CD4-positive, alpha-beta T cell treated with Interleukin-17A for 4 hours (primary cell): ENCODE data around the gene TBC1D32.
"Not testable (repeated sequence)": the region's sequence is repeated elsewhere in the genome, so short reads cannot be mapped to it uniquely, and the experiment has no call there.

Experiments used
- DNase-seq: peaks from one replicate; pipeline ENCODE4 v3.0.0-alpha.2; 2020; ENCODE audit warnings: mixed read lengths

The TBC1D32 gene, protein sequence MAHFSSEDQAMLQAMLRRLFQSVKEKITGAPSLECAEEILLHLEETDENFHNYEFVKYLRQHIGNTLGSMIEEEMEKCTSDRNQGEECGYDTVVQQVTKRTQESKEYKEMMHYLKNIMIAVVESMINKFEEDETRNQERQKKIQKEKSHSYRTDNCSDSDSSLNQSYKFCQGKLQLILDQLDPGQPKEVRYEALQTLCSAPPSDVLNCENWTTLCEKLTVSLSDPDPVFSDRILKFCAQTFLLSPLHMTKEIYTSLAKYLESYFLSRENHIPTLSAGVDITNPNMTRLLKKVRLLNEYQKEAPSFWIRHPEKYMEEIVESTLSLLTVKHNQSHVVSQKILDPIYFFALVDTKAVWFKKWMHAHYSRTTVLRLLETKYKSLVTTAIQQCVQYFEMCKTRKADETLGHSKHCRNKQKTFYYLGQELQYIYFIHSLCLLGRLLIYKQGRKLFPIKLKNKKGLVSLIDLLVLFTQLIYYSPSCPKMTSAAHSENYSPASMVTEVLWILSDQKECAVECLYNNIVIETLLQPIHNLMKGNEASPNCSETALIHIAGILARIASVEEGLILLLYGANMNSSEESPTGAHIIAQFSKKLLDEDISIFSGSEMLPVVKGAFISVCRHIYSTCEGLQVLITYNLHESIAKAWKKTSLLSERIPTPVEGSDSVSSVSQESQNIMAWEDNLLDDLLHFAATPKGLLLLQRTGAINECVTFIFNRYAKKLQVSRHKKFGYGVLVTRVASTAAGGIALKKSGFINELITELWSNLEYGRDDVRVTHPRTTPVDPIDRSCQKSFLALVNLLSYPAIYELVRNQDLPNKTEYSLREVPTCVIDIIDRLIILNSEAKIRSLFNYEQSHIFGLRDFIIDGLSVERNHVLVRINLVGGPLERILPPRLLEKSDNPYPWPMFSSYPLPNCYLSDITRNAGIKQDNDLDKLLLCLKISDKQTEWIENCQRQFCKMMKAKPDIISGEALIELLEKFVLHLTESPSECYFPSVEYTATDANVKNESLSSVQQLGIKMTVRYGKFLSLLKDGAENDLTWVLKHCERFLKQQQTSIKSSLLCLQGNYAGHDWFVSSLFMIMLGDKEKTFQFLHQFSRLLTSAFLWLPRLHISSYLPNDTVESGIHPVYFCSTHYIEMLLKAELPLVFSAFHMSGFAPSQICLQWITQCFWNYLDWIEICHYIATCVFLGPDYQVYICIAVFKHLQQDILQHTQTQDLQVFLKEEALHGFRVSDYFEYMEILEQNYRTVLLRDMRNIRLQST

DNA sequence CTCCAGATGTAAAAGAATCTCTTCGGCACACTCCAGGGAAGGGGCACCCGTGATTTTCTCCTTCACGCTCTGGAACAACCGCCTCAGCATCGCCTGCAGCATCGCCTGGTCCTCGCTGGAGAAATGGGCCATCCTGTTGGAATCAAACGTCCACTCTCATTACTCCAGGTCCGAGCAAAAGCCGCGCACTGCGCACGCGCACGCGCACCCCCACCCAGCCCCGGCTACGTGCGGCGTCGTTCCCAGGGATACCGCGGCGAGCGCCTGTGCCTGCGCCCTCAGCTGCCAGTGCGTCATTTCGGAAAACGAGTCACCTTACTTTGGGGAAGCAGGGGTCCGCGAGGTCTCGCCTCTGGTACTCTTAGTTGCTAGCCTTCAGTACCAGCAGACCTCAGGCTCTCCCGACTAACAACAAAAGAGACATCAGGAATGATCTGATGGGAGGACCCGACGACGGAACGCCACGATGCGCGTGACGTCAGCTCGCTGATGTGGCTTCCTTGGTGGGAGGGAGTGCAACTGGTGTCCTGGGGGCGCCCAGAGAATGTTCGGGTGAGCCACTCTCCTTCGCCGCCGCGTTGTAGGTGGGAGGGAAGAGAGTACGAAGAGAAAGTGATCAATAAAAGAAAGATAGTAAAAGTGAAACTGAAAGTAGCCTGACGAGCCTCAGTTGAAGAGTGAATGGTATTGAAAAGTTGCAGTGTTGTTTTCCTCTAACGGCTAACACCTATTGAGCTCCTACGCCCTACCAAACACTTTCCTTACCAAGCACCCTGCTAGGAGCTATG is at the start of gene TBC1D32:
Gene TBC1D32, minus strand, starts transcription at position 182 of the 788 bp plus-strand sequence. Its CDS starts 50 bp downstream, at position 132.
- DNase-seq = peak; percentile 89

DNA sequence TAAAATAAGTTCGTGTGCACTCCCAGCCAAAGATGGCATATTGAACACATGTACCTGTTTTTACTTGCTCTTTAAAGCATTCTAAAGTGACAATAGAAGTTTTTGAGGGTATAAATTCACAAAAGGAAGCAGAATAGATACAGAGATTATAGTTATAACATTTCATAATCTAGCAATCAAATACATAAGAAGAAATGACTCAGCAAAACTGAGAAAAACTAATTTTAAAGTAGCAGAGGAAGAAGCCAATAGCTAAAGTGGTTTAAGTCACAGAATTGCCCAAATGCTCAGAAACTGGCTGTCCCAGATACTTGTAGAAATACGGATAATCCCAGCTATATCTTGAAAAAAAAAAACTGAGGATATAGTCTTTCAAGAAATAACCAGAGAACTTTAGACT is 49.2 kb upstream of the TBC1D32 start:
- no peak for DNase-seq

DNA sequence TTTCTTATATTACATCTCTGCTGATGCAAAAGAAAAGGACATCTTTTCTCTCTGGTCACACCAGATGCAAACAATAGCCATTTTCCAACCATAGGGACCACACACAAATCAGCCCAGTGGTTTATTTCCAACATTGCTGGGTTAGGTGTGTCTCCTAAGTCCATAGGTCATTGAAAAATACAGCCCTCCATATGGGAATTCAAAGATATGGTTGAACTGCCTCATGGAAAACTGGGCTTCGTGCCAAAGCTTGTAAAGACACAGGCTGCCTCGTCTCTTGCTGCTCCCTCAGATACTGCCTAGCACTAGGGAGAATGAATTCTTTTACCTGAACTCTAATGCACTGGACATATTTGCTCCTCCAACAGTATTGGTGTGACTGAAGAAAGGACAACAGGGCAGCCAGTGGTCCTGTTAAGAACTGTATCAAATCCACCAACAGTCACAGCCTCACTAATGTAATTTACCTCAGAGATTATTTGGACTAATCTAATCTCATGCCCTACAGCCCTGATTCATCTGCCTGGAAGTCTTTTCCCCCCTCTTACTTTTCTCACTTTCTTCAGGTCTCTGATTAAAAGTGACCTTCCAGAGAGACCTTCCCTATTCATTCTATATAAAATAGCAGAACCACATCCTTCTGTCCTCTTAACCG is 48.3 kb upstream of the TBC1D32 start:
- DNase-seq = no peak

DNA sequence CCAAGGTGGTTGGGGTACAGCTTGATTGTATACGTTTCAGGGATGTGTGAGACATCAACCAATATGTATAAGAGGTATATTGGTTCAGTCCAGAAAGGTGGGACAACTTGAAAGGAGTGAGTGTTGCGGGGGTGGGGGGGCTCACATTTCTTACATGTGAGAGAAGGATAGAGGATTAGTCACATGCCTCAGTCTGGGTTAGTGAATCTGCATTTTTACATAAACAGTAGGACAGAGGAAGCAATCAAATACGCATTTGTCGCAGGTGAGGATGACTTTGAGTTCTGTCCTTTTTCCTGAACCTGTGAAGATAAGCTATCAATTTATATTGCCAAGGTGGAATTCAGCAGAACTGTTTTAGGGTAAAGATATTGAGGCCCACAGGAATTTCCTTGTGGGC is 42.1 kb upstream of the TBC1D32 start:
- DNase-seq = no peak

DNA sequence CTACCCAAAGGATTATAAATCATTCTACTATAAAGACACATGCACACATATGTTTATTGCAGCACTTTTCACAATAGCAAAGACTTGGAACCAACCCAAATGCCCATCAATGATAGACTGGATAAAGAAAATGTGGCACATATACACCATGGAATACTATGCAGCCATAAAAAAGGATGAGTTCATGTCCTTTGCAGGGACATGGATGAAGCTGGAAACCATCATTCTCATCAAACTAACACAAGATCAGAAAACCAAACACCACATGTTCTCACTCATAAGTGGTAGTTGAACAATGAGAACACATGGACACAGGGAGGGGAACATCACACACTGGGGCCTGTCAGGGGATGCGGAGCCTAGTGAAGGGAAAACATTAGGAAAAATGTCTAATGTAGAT is 39.9 kb upstream of the TBC1D32 start:
- not testable (repeated sequence) for DNase-seq

DNA sequence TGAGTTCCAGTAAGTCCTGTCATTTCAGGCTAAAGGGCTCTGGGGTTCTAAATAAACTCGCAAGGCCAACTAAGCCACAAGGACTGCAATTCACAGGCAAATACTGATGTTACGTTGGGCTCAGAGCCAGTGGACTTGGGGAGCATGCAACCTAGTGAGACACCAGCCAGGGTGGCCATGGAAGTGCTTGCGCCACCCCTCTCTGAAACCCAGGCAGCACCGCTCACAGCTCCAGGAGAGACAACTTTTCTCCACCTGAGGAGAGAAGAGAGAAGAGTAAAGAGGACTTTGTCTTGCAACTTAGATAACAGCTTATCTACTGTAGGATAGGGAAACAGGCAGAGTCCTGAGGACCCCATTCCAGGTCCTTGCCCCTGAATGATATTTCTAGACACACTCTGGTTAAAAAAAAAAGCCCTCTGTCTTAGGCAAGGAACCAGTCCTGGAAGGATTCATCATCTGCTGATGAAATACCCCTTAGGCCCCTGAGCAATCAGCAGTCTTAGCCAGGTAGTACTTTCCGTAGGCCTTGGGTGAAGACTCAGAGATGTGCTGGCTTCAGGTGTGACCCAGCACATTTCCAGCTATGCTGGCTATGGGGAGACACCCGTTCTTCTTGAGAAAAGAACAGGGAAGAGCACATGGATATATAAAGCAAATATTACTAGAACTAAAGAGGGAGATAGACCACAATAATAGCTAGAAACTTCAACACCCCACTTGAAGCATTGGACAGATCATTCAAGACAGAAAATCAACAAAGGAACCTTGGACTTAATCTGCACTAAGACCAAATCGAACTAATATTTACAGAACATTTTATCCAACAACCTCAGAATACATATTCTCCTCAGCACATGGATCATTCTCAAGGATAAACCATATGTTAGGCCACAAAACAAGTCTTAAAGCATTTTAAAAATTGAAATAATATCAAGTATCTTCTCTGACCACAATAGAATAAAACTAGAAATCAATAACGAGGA is 31.5 kb upstream of the TBC1D32 start:
- no peak for DNase-seq

DNA sequence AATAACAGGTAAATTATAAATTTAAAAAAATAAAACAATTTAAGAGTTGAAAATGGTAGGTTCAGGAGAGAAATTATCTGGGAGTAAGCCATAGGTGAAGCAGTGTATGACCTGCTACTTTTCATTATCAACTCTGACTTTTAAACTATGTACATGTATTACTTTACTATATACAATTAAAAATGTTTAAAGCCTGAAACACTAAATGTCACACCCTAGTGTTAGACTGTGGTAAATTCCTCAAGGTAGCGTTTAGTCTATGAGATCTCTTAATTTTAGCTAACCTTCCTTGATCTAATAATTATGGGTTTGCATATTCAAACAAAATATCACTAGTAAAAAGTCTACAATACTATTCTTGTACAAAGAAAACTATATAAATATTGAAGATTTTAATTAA is 22.3 kb upstream of the TBC1D32 start:
- no peak for DNase-seq

DNA sequence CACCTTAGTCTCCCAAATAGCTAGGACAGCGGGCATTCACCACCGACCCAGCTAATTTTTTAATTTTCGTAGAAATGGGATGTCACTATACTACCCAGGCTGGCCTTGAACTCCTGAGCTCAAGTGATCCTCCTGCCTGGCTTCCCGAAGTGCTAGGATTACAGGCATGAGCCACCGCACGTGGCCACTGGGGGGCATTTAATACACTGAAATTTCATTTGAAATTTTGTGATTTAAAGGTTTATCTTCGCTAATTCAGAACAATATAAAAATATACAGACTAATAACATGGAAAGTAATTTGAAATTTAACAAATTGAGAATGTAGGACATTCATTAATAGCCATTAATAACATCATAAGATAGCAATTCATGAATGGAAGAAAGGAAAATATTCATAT is 20.5 kb upstream of the TBC1D32 start:
- DNase-seq = peak; percentile 5

DNA sequence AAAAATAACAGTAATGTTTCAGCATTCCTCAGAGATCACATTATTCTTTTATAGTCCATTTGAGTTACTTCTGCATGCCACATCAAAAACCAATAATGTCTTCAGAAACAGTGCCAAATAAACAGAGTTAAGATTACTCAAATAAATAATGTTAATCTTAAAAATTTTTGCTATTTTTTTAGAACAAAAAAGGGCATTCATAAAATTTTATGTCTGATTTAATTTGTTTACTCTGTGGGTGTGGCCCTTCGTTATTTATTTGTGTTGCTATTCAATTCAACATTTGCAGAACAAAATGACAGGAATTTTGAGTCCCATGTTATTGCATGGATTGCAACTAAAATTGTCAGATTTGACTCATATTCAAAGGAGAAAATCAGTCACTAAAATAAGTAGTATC is 18.7 kb upstream of the TBC1D32 start:
- no peak for DNase-seq

DNA sequence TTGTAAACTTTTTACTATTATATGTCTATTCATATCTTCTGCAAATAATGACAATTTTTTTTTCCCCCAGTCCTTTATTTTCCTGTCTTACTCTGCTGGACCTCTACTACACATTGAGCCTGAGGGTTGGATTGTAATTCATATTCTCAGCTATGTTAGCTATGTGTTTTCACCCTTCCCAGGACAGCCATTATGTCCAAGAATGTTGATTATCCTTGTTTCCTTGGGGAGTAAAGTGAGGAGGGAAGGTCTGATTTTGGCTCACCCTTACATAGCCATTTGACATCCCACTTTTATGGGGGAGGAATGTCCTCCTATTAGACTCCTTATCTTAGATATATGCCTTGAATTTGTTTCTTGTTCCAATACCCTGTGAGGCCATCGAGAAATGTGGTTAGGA is 17.6 kb upstream of the TBC1D32 start:
- DNase-seq = no peak

DNA sequence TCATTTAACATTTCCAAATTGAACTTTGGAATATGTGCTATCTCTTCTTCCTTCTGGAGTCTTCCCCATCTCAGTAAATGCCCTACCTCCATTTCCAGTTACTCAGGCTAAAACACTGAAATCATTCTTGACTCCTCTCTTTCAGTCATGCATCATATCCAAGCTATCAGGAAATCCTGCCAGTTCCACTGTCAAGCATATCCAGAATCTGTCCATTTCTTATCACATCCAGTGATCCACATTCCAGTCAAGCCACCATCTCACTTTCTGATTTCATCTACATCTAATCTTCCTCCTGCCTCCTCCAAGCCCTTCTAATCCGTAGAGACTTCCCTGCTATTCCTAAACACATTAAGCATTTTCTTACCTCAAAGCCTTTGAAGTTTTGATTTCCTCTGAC is 15.3 kb upstream of the TBC1D32 start:
- no peak for DNase-seq

DNA sequence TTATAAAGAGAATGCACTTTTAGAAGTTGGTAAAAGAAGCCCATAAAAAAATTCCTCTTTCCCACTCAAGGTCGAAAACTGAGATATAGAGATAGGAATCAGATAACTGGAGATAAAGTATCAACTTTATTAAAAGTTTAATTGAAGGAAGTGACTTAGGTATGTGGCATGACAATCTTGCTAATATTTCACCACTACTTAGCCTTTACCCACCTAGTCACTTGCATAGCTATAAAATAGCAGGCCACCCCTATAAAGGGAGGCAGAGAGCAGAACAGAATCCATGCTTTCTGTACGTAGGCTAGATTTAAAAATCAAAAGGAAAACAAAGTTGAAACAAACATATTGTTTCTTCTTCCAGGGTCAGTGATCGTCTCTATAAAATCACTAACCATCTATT is 13.2 kb upstream of the TBC1D32 start:
- DNase-seq = no peak

DNA sequence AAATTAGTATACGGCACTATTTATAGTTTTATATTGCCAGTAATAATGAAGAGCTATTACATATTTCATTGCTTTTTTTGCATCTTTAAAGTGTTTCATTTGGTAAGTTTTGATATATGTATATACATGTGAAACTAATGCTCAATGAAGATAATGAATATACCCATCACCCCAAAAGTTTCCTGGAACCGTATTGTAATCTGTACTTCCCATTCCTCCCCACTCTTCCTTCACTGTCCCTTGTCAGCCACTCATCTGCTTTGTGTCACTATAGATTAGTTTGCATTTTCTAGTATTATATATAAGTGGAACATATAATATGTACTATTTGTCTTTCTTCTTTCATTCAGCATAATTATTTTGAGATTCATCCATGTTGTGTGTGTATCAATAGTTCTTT is 10.3 kb upstream of the TBC1D32 start:
- no peak for DNase-seq

DNA sequence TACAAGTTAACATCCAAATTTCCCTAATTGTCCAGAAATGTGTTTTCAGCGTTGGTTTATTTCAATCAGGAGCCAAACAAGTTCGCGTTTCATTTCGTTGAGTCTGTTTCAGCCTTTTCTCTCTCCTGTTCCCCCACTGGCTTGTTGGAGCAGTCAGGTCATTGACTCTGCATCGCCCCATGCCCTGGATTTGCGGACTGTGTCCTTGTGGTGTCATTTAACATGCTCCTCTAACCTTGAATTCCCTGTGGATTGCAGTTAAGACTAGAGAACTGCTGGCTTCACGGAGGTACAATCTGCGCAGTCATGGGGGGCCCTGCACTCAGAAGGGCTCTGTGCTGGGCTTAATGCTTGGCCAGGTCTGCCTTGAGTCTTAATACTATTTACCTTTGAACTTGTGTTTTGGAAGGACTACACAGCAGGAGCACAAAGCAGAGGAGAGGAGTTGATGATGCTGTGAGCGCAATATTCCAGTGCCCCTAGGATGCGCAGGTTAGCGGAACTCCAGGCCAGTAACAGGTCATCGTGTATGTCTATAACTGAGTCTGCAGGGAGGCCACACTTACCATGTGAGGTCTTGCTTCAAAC is 5.5 kb upstream of the TBC1D32 start:
- DNase-seq = no peak

DNA sequence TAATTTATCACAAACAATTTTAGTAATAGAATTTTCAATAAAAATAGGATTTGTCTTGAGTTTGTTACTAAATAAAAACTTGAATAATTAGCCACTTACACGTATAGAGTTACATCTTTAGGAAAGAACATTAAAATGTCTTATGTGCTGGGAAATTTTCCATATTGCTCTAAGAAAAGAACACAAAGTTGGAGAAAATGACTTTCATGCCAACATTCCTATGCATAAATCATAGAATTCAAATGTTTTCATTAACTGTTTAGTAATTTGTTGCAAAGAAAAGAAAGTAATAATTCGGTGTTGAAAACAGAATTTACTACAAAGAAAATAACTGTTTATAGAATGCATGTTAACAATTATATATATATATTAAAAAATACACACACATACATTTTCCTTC is 4.7 kb upstream of the TBC1D32 start:
- no peak for DNase-seq

DNA sequence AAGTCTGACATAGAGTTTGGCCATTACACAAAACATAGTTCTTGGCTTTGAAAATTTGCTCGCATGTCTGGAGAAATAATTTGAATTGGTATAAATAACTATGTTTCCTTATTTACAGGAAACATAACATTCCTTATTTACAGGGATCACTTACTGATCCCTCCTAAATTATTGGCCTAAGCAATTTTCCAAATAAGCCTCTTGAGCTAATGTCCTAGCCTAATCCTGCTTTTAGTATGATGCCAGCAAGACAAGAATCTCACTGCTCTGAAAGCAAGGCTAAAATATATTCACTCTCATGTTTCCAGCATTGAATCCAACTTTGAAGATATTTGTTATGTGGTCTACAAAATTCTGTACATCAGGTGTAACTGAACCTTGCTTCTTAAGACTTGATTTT is 4.1 kb upstream of the TBC1D32 start:
- DNase-seq = no peak

DNA sequence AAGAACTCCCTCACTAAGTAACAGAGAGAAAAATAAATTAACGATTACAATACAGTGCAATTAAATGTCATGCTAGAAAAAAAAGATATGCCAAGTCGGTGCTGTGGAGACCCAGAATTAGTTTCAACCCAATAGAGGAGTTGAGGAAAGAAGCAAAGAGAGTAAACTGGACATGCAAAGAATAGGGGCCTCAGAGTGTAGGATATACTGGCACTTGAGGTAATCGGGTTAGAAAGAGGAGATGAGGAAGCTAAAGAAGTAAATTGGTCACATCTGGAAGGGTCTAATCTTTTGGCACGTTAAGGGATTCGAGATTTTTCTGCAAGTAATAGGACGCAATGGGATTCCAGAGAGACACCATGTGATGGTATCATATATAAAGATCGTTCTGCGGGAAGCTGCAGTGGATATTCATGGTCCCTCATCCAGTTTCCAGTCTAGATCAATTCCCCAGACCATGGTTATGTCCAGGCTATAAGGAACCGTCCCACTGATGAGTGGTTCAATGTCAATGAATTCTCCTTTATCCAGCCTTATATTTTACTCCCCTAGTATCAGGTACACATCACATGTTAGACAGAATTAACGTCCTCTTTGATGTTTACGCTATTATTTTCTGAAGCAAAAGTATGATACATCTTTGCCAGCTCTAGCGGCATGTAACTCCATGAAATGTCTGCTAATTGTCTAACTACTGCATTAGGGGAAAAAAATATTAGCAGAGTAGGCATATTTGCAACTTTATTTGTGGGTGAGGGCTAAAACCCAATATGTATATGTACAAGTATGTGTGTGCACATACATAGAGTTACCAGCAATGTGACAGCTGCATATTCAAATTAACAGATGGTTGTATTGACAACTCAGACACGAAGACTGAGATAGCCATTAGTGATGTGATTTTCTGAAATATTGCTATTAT is 1.1 kb upstream of the TBC1D32 start:
- no peak for DNase-seq

DNA sequence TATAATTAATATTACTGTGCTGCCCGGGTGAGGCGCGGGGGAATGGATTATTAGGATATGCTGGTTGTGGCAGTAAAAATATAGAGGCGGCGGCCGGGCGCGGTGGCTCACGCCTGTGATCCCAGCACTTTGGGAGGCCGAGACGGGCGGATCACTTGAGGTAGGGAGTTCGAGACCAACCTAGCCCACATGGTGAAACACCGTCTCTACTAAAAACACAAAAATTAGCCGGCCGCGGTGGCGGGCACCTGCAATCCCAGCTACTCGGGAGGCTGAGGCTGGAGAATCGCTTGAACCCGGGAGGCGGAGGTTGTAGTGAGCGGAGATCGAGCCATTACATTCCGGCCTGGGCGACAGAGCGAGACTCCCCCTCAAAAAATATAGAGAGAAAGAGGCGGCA is 586 bp downstream of the TBC1D32 start:
- peak; percentile 3 for DNase-seq

DNA sequence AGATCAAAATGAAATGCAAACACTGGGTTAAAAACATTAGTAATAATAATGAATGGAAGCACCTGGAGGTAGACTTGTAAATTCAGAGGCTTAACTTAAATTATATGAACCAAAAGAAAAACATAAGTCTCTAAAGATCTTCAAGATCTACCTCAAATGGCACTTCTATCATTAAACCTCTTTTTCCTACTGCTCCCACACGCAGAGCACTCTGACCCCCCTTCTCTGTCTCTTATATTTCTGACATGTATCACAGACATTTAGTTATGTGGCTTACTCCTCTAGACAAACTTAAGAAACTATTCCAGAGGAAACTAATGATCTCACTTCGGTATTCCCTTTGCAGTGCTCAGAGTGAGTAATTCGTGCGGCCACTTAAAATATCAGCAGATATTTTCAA is 1.1 kb downstream of the TBC1D32 start:
- no peak for DNase-seq
